Neural cell (in vitro differentiated cells): Measurements from ENCODE around the gene KIR2DL4. TPM values are rescaled to one million over a fixed set of nuclear protein-coding genes. Genes with fewer than 3 reads are reported as not detected.
"Not testable (repeated sequence)": the region's sequence is repeated elsewhere in the genome, so short reads cannot be mapped to it uniquely, and the experiment has no call there.

Source experiments
- H2AFZ ChIP-seq: fragments of 200-600, 300-800 bp; sonication (generic), shearing (Covaris generic); 2 replicates; pipeline ENCODE4 v1.6.0; 2014; ENCODE audit warnings: low read depth, mild to moderate bottlenecking, antibody characterized with exemption, low read length, moderate library complexity
- H3F3A ChIP-seq: fragments of 200-600 bp; shearing (Covaris generic); 2 replicates; pipeline ENCODE4 v1.6.1; 2016; ENCODE audit warnings: mild to moderate bottlenecking, moderate library complexity, mixed read lengths, antibody characterized with exemption, low read length; ENCODE audit not compliant: insufficient read depth, poor library complexity, severe bottlenecking
- H3K27ac ChIP-seq: fragments of 200-600, 300-800 bp; sonication (generic), shearing (Covaris generic); 2 replicates; pipeline ENCODE4 v1.5.1; 2014; ENCODE audit warnings: mild to moderate bottlenecking, low read length, moderate library complexity
- H3K27me3 ChIP-seq: fragments of 300-800, 200-600 bp; sonication (generic), shearing (Covaris generic); 2 replicates; pipeline ENCODE4 v1.6.0; 2014; ENCODE audit warnings: mild to moderate bottlenecking, low read depth, low read length, moderate library complexity; ENCODE audit not compliant: insufficient read depth
- H3K36me3 ChIP-seq: fragments of 300-800, 200-600 bp; sonication (generic), shearing (Covaris generic); 2 replicates; pipeline ENCODE4 v1.5.1; 2014; ENCODE audit warnings: mild to moderate bottlenecking, antibody characterized with exemption, low read length, moderate library complexity; ENCODE audit not compliant: insufficient read depth
- H3K4me2 ChIP-seq: fragments of 300-800, 200-600 bp; sonication (generic), shearing (Covaris generic); 2 replicates; pipeline ENCODE4 v1.6.0; 2014; ENCODE audit warnings: mild to moderate bottlenecking, low read length
- H3K4me3 ChIP-seq: fragments of 300-800, 200-600 bp; sonication (generic), shearing (Covaris generic); 2 replicates; pipeline ENCODE4 v1.5.1; 2014; ENCODE audit warnings: mild to moderate bottlenecking, low read length, moderate library complexity
- H3K79me2 ChIP-seq: fragments of 200-600 bp; shearing (Covaris generic); replicated peaks from 2 replicates; pipeline ENCODE4 v1.6.0; 2014; ENCODE audit warnings: mild to moderate bottlenecking, low read length, moderate library complexity; ENCODE audit not compliant: insufficient read depth
- H3K9ac ChIP-seq: fragments of 300-800, 200-600 bp; sonication (generic), shearing (Covaris generic); 2 replicates; pipeline ENCODE4 v1.6.1; 2016; ENCODE audit warnings: mild to moderate bottlenecking, low read length, mixed read lengths
- H3K9me2 ChIP-seq: fragments of 200-600 bp; shearing (Covaris generic); 2 replicates; pipeline ENCODE4 v1.6.1; 2016; ENCODE audit warnings: mild to moderate bottlenecking, low read length, mixed read lengths; ENCODE audit not compliant: insufficient read depth
- H3K9me3 ChIP-seq: fragments of 200-600, 300-800 bp; sonication (generic), shearing (Covaris generic); 2 replicates; pipeline ENCODE4 v1.6.1; 2016; ENCODE audit warnings: mild to moderate bottlenecking, mixed run types, low read length, moderate library complexity, mixed read lengths
- H4K20me1 ChIP-seq: fragments of 200-600 bp; shearing (Covaris generic); 2 replicates; pipeline ENCODE4 v1.6.1; 2016; ENCODE audit warnings: mild to moderate bottlenecking, mixed run types; ENCODE audit not compliant: insufficient read depth
- polyA plus RNA-seq: library from polyadenylated mRNA; depleted of rRNA; stranded (reverse); fragments of >200 nt; gene quantifications from 2 replicates; pipeline ENCODE4 v1.2.3, GENCODE V29; 2014

Gene KIR2DL4
- polyA plus RNA-seq, 1 donor from 2014 or later = not detected

- H2AFZ ChIP-seq, H3K4me3 ChIP-seq, H3K9me2 ChIP-seq, H3K27me3 ChIP-seq, H3K9ac ChIP-seq, H3F3A ChIP-seq, H3K36me3 ChIP-seq, H3K79me2 ChIP-seq, H3K27ac ChIP-seq, H4K20me1 ChIP-seq, H3K9me3 ChIP-seq, H3K4me2 ChIP-seq: not testable (repeated sequence)
Measured at GRCh38 chr19:54769646-54770045, 33.8 kb upstream of the KIR2DL4 start, which contains the start of gene KIR2DL1. TSS of gene KIR2DL1 (plus strand) at chr19:54769793. CDS start at chr19:54769851, 58 bp downstream.

- H3K79me2 ChIP-seq, H3K4me3 ChIP-seq, H3K36me3 ChIP-seq, H3K27ac ChIP-seq, H3K9ac ChIP-seq, H2AFZ ChIP-seq, H3K9me3 ChIP-seq, H3K27me3 ChIP-seq, H4K20me1 ChIP-seq, H3K4me2 ChIP-seq, H3F3A ChIP-seq, H3K9me2 ChIP-seq: not testable (repeated sequence)
Measured at GRCh38 chr19:54770511-54770910, 32.9 kb upstream of the KIR2DL4 start.

DNA sequence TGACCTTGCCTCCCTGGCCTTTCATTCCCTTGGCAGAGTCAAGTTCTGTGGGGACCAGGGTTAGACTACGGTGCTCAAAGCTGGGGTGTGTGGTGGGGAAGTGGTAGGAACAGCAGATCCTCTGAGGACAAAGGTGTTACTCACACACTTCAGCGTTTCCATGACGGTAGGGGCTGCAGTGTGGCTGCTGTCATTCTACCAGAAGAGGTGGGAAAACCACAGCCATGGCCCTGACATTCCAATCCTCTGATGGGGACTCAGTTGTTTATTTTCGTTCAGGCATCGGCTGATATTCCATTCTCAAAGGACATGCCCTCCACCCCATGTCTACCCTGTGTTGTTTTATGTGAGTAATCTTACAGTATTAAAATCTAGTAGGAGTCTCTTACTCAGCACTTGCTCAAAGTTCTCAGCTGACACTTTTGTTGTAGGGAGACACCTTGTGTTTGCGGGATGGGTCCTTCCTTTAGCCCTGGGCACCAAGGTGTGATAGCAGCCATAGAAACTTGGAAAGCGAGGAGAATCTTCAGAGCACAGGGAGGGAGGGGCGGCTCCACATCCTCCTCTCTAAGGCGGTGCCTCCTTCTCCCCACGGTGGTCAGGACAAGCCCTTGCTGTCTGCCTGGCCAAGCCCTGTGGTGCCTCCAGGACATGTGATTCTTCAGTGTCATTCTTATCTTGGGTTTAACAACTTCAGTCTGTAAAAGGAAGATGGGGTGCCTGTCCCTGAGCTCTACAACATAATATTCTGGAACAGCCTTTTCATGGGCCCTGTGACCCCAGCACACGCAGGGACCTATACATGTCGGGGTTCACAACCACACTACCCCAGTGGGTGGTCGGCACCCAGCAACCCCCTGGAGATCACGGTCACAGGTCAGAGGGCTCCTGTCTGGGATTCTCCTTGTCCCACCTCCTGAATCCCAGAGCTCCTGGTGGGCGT lies 32.1 kb upstream of the KIR2DL4 start:
- not testable (repeated sequence) for H2AFZ ChIP-seq, H3K4me2 ChIP-seq, H3K36me3 ChIP-seq, H3K79me2 ChIP-seq, H3K4me3 ChIP-seq, H4K20me1 ChIP-seq, H3K9me2 ChIP-seq, H3K27me3 ChIP-seq, H3K9me3 ChIP-seq, H3K27ac ChIP-seq, H3F3A ChIP-seq, H3K9ac ChIP-seq

DNA sequence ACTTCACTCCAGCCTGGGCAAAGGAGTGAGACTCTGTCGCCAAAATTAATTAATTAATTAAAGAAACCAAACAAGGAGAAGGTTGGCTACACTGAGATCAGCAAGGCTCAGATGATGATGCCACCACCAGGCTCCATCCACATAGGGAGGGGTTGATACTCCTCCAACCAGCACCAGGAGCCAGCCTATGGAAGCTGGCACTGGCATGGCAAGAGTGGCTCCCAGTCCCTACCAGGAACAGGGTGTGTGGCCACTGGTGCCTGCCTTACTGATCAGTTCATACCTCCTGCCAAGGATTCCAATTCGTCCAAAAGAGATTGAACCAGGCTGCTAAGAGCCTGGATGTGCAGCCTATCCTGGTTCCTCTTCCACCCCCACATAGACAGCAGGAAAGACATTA lies 30.7 kb upstream of the KIR2DL4 start:
- not testable (repeated sequence) for H3K36me3 ChIP-seq, H3K9me3 ChIP-seq, H3K4me2 ChIP-seq, H4K20me1 ChIP-seq, H3K27ac ChIP-seq, H3K9ac ChIP-seq, H3K79me2 ChIP-seq, H3F3A ChIP-seq, H2AFZ ChIP-seq, H3K9me2 ChIP-seq, H3K4me3 ChIP-seq, H3K27me3 ChIP-seq

GRCh38 chr19:54775095-54775815 lies 28.2 kb upstream of the KIR2DL4 start:
- not testable (repeated sequence) for H3F3A ChIP-seq, H3K4me2 ChIP-seq, H3K9ac ChIP-seq, H3K27ac ChIP-seq, H2AFZ ChIP-seq, H3K27me3 ChIP-seq, H3K9me3 ChIP-seq, H3K9me2 ChIP-seq, H3K4me3 ChIP-seq, H3K79me2 ChIP-seq, H4K20me1 ChIP-seq, H3K36me3 ChIP-seq

- not testable (repeated sequence) for H3K9ac ChIP-seq, H3K27me3 ChIP-seq, H3K27ac ChIP-seq, H3K9me2 ChIP-seq, H3F3A ChIP-seq, H3K4me2 ChIP-seq, H3K36me3 ChIP-seq, H4K20me1 ChIP-seq, H3K4me3 ChIP-seq, H3K79me2 ChIP-seq, H3K9me3 ChIP-seq, H2AFZ ChIP-seq
Measured at GRCh38 chr19:54775830-54776229, 27.6 kb upstream of the KIR2DL4 start.

- not testable (repeated sequence) for H3K27ac ChIP-seq, H4K20me1 ChIP-seq, H3K79me2 ChIP-seq, H3F3A ChIP-seq, H3K9me3 ChIP-seq, H3K9ac ChIP-seq, H3K9me2 ChIP-seq, H3K36me3 ChIP-seq, H3K4me2 ChIP-seq, H3K4me3 ChIP-seq, H2AFZ ChIP-seq, H3K27me3 ChIP-seq
Measured at GRCh38 chr19:54777851-54778250, 25.6 kb upstream of the KIR2DL4 start.

DNA sequence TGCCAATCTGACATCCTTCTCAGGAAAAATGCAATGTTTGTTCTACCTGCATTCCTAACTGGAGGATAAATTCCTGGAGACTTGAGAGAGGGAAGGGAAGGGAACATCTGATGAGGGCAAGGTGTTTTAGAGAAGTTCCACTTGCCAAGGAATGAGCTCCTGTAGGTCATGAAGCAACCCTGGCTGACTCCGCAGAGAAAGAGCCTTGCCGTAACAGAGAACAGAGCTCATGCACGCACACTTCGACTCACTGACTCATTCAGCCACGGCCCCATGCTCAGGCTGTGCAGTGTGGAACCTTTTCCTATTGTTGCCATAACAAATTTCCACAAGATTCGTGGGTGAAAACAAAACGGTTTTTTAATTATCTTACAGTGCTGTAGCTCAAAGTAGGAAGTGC lies 24.5 kb upstream of the KIR2DL4 start:
- H3K79me2 ChIP-seq, H2AFZ ChIP-seq, H4K20me1 ChIP-seq, H3K4me2 ChIP-seq, H3K27me3 ChIP-seq, H3K4me3 ChIP-seq, H3K27ac ChIP-seq, H3K36me3 ChIP-seq, H3F3A ChIP-seq, H3K9me2 ChIP-seq, H3K9me3 ChIP-seq, H3K9ac ChIP-seq: not testable (repeated sequence)
